GM21423 (cell line): ENCODE measurements around the gene ZFAND3.

Experiments
- ATAC-seq: cut with Tn5 transposase; IDR thresholded peaks from one replicate; pipeline ENCODE4 v1.9.1; 2021; ENCODE audit warnings: mild to moderate bottlenecking, moderate library complexity; ENCODE audit not compliant: unreplicated experiment

ZFAND3 gene

GRCh38 chr6:37965964-37966676 lies 146.6 kb downstream of the ZFAND3 start:
- ATAC-seq: peak; percentile 57

DNA sequence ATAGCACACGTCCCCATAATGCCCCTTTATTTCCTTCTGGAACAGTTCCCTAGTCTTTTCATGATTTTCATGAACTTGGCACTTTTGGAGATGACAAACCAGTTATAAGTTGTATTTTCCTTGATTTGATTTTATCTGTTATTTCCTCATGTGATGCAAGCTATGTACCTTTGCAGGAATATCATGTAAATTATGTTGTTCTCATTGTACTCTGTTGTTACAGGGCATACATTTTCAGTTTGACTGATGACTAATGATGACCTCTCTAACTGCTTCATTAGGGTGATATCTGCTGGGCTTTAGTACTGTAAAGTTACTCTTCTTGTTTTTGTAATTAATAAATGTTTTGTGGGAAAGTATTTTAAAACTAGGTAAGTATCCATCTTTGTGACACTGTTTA lies 147.3 kb downstream of the ZFAND3 start:
- ATAC-seq: no peak

DNA sequence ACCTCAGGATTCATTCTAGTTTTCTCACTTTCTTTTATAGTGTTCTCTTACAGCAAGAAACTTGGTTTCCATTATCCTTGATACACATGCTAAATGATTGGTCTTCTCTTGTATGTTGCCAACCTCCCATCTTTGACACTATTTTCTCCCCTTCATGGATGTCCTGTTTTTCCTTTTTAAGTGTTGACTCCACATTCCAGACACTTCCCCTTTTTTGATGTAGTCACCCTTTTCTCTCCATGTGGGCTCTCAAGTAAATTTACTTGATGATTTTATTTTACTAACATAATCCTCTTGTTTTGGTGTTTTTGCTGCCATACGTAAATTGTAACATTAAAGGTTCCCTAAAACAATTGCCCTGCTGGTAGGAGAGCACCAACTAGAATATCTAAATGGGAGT lies 148.1 kb downstream of the ZFAND3 start:
- ATAC-seq: no peak

DNA sequence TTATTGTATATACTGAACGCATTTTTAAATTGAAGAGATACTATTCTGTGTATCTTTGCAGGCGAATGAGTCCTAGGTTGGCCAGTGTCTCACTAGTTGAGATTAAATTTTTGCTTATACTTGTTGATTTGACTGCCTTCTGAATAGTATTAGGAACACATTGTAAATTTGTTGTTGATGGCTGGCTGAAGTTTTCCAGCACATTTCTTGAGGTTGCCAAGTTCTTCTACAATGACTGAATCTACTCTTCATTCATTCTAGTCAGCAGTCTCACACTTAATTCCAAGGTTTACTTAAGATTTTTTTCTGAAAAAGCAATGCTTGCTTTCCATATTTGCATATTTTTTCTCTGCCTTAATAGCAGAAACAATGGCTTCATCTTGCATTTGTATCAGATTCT lies 151.7 kb downstream of the ZFAND3 start:
- ATAC-seq: no peak

GRCh38 chr6:37971711-37972390 lies 152.3 kb downstream of the ZFAND3 start:
- ATAC-seq: no peak

DNA sequence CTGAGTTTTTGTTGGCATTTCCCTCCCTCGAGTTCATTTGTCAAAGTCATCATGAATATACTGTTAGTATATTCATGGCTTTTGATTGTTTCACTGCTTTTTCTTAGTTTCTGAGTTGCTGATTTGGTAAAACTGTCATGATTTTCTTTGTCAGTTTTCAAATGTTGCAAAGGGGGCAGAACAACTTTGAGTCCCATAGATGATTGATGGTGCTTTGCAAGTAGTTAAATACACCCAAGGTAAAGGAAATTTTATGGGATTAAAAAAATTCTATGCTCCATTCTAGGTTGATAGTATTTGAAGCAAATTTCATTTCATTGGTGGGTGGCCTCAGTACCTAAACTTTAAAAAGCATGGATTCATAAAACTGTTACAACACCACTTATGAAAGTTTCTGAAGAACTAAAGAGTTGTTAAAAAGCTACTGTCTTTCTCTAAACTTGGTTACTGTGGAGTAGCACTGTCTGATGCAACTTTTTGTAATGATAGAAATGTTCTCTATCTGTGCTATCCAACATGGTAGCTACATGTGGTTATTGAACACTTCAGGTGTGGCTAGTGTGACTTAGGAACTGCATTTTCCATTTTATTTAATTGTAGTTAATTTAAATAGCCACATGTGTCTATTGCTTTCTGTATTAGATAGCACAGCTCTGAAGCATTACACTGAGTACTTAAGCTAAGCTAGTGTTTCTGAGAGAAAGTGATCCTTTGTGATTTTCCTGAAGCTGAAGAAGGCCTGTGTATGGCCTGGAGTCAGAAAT lies 153.6 kb downstream of the ZFAND3 start:
- no peak for ATAC-seq

DNA sequence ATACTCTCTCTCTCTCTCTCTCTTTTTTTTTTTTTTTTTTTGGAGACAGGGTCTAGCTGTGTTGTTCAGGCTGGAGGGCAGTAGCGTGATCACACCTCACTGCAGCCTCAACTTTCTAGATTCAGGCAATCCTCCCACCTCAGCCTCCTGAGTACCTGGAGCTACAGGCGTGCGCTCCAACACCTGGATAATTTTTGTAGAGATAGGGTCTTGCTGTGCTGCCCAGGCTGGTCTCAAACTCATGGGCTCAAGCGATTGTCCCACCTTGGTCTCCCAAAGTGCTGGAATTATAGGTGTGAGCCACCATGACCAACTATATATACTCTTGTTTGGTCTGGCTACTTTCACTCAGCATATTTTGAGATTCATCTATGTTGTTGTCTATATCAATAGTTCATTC lies 154.9 kb downstream of the ZFAND3 start:
- no peak for ATAC-seq

DNA sequence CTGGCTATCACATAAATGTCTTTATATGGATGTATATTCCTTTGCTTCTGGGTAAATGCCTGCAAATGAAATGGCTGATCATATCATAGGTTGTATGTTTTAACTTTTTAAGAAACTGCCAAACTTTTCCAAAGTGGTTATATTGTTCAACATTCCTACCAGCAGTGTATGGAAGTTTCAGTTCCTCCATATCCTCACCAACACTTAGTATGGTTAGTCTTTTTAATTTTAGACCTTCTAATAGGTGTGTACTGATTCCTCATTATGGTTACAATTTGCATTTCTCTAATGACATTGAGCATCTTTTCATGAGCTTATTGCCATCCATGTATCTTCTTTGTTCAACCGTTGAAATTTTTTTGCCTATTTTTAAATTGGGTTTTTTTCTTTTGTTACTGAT lies 155.4 kb downstream of the ZFAND3 start:
- ATAC-seq: no peak

GRCh38 chr6:37977715-37978114 lies 158.2 kb downstream of the ZFAND3 start:
- no peak for ATAC-seq

- no peak for ATAC-seq
These were observed 160.1 kb downstream of the ZFAND3 start for GRCh38 chr6:37979392-37980221.

DNA sequence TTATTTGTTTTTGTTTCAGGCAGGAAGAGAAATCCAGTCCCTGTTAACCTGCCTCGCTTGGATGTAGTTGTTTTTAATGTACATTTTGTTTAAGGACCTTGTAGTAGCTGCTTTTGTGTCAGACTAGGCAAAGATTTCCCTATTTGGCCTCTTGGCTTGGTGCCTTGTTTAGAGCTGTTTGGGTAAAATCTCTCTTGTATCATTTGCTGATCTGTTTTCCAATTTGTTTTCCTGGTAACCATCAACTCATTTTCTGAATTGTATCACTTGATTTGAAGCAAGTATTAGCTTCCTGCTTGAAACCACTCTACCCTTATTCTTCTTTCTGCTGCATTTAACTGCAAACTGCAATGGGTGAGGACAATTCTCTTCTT lies 160.7 kb downstream of the ZFAND3 start:
- ATAC-seq: no peak

GRCh38 chr6:37981626-37982025 lies 162.1 kb downstream of the ZFAND3 start:
- ATAC-seq: no peak

- ATAC-seq: no peak
These were observed 162.8 kb downstream of the ZFAND3 start for GRCh38 chr6:37982317-37982716.

DNA sequence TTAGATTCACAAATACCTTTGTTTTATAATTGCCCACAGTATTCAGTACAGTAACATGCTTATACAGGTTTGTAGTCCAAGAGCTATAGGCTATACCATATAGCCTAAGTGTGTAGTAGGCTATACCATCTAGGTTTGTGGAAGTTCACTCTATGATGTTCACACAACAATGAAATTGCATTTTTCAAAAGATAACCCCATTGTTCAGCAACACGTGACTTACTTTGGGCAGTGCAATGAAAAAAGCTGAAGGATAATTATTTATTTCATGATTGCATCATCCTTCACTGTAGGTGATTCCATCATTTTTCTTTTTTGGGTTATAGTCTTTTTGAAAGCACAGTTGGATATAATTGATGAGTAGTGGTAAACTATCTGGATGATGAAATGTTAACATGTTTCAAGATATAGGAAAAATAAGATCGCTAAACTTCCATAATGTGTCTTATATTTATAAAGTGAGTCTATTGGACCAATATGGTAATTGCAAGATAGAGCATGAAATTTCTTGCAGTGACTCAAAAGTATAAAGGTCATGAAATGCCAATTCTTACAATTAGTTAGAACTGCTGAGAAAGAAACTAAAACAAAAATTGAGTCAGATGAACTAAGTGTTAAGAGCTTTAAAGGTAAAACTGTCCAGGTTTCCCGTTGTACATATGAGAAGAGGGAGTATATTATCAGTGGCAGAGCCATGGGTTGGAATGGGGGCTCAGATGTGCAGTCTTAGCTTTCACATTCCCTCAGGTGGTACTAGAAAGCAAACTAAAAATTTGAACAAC lies 164.4 kb downstream of the ZFAND3 start:
- no peak for ATAC-seq

DNA sequence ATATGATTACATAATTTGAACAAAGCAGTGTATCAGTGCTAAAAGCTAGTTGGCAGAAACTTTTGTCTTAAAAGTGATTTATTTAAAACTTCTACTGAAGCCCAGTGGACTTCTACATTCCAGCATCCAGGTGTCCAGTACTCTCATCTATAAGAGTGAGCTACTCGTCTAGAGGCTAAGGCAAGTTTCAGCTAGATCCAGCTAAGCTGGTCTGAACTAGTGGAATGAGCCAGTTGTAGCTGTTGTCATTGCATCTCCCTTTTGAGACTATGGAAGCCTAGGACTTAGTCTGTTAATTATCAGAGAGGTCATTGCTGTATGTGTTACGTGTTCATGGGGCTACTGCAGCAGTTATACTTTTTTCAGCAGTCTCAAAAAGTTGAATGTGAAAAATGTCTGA lies 165.1 kb downstream of the ZFAND3 start:
- no peak for ATAC-seq

- no peak for ATAC-seq
These were observed 165.8 kb downstream of the ZFAND3 start for GRCh38 chr6:37985355-37985754.

- no peak for ATAC-seq
These were observed 167.5 kb downstream of the ZFAND3 start for GRCh38 chr6:37987018-37987417.

DNA sequence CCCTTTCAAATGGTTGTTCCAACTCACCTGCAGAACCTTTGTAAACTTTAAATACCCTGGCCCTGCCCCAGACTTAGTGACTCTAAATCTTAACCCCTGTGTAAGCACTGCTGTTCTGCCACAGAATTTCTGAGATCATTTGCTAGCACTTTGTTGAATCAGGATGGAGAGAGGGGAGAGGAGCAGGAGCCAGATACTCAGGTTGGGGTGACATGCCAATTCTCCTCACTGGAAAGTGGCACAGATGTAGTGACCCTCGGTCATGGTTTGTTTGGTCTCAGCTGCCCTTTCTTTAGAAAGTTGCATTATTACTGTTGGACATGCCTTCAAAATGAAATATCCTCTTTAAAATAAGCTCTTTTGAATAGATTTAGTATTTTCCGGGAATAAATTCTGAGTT lies 168.0 kb downstream of the ZFAND3 start:
- ATAC-seq: no peak

- no peak for ATAC-seq
These were observed 168.6 kb downstream of the ZFAND3 start for GRCh38 chr6:37988127-37988526.

DNA sequence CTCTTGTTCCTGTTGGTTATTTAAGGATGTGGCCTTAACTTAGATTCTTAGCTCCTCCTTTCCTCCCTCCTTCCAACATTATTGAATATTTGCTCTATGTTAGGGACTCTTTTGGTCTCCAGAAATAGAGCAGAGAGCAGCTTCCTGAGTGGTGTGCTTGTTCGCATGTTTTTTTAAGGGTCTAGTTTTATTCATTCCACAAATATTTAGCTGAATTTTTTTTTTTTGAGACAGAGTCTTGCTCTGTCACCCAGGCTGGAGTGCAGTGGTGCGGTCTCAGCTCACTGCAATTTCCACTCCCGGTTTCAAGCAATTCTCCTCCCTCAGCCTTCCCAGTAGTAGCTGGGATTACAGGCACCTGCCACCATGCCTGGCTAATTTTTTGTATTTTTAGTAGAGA lies 169.2 kb downstream of the ZFAND3 start:
- ATAC-seq: no peak
